Gastroesophageal sphincter (tissue), 4 donors: ENCODE data around the gene RHOJ. TPM values are rescaled to one million over a fixed set of nuclear protein-coding genes. Genes with fewer than 3 reads are reported as not detected.

ENCODE experiments used
- ATAC-seq: fragments of 150-250 bp; one replicate; pipeline ENCODE4 v1.9.1; 2016; ENCODE audit warnings: mild to moderate bottlenecking, moderate library complexity
- H3K27ac ChIP-seq, 4 donors: fragments of 200-600 bp; sonication (generic) in 3 of 4; 1 replicate in 3 of 4; 2 replicates in 1 of 4; pipeline ENCODE4 v1.5.1; 2016 to 2019
- H3K27me3 ChIP-seq: fragments of 200-600 bp; sonication (generic); one replicate; pipeline ENCODE4 v1.5.1; 2019
- H3K36me3 ChIP-seq, 2 donors: fragments of 200-600 bp; sonication (generic); one replicate each; pipeline ENCODE4 v1.5.1; 2019; ENCODE audit warnings: control low read depth in 1 of 2
- H3K4me1 ChIP-seq, 3 donors: fragments of 200-600 bp; sonication (generic); 1 replicate in 2 of 3; 2 replicates in 1 of 3; pipeline ENCODE4 v1.5.1; 2016 to 2019; ENCODE audit warnings: control low read depth in 2 of 3
- H3K4me3 ChIP-seq, 2 donors: fragments of 200-600 bp; sonication (generic); one replicate each; pipeline ENCODE4 v1.5.1; 2019; ENCODE audit warnings: mild to moderate bottlenecking in 1 of 2, moderate library complexity in 1 of 2
- H3K9me3 ChIP-seq, 3 donors: fragments of 200-600 bp; sonication (generic); one replicate each; pipeline ENCODE4 v1.5.1; 2017 to 2019; ENCODE audit warnings: control low read depth in 2 of 3
- CTCF ChIP-seq, 4 experiments: fragments of 200-600 bp in 2 of 4; fragments of 450-650 bp in 2 of 4; sonication (generic) in 1 of 4; IDR thresholded peaks; one replicate each; pipeline ENCODE4 v1.5.1; 2017 to 2019; ENCODE audit warnings: antibody characterized with exemption in 4 of 4, mild to moderate bottlenecking in 2 of 4, moderate library complexity in 2 of 4
- EP300 ChIP-seq: sonication (generic); formaldehyde crosslinking; IDR thresholded peaks from one replicate; pipeline ENCODE4 v1.6.1; 2017; ENCODE audit warnings: antibody characterized with exemption, mild to moderate bottlenecking
- POLR2A ChIP-seq, 2 donors: fragments of 450-650 bp; IDR thresholded peaks; one replicate each; pipeline ENCODE4 v1.6.1; 2017; ENCODE audit warnings: antibody characterized with exemption in 2 of 2, mild to moderate bottlenecking in 2 of 2, moderate library complexity in 1 of 2
- POLR2AphosphoS5 ChIP-seq: sonication (generic); formaldehyde crosslinking; IDR thresholded peaks from one replicate; pipeline ENCODE4 v1.6.1; 2017; ENCODE audit warnings: antibody characterized with exemption
- WGBS, 2 donors: methylation state at CpG; one replicate each; pipeline ENCODE4 v1.1.5; 2018; ENCODE audit warnings: low coverage in 1 of 2; 5-methylcytosine and 5-hydroxymethylcytosine counted together
- total RNA-seq, 4 donors: library from RNA; depleted of rRNA; stranded (reverse); fragments of >200 nt; gene quantifications; one replicate each; pipeline ENCODE4 v1.1.0, GENCODE V29; 2016

The RHOJ gene
- 10 to 100 TPM; 12.5 to 12.9 (median 12.7) TPM for total RNA-seq

- 4 to 6% methylated on average over 5 to 15 of the region's 16 CpGs for WGBS, 2 donors
- TF ChIP-seq CTCF (IDR thresholded peaks at IDR 0.05): no peak
- no peak for TF ChIP-seq POLR2AphosphoS5
- TF ChIP-seq POLR2A (IDR thresholded peaks at IDR 0.05): no peak
- no peak for TF ChIP-seq EP300
- Histone ChIP-seq H3K27me3 (no peaks in the 10 kb centered on the region), H3K4me1 (peaks cover 0 to 36% (median 3%) of the 10 kb centered on the region in 3 donors), H3K27ac (peak within 1 kb of the TSS; percentile 91 to 93 (median 92)), H3K36me3 (no peaks in the 10 kb centered on the region), H3K4me3 (peak within 1 kb of the TSS; percentile 49 to 60), H3K9me3 (no peaks in the 10 kb centered on the region)
- ATAC-seq: peak; percentile 7
Measured at GRCh38 chr14:63204407-63205043, at the start of gene RHOJ. Gene RHOJ, plus strand, starts transcription at chr14:63204443. Its CDS starts 427 bp downstream, at chr14:63204870.

- WGBS, 2 donors: 38 to 58% methylated on average over 4 to 5 of the region's 5 CpGs
- Histone ChIP-seq H3K4me3 (no peak overlapping the region), H3K9me3 (no peaks in the 10 kb centered on the region), H3K27me3 (no peaks in the 10 kb centered on the region), H3K36me3 (no peaks in the 10 kb centered on the region), H3K27ac (no peak overlapping the region), H3K4me1 (no peaks in the 10 kb centered on the region)
- no peak for ATAC-seq
- TF ChIP-seq POLR2A (IDR thresholded peaks at IDR 0.05): no peak
- no peak for TF ChIP-seq CTCF (IDR thresholded peaks at IDR 0.05)
- no peak for TF ChIP-seq EP300
- no peak for TF ChIP-seq POLR2AphosphoS5
Measured at GRCh38 chr14:63155511-63156185, 48.6 kb upstream of the RHOJ start.

- no peaks in the 10 kb centered on the region for H3K27me3 ChIP-seq
- H3K4me1 ChIP-seq: no peaks in the 10 kb centered on the region
- WGBS, 2 donors: 43% methylated on average over 1 of the region's 2 CpGs; no CpG with 5 or more reads in 1 of the 2 donors
- H3K9me3 ChIP-seq: no peaks in the 10 kb centered on the region
- ATAC-seq: no peak
- no peak overlapping the region for H3K4me3 ChIP-seq
- TF ChIP-seq POLR2AphosphoS5: no peak
- TF ChIP-seq EP300: no peak
- TF ChIP-seq CTCF (IDR thresholded peaks at IDR 0.05): no peak
- TF ChIP-seq POLR2A (IDR thresholded peaks at IDR 0.05): no peak
- no peak overlapping the region for H3K27ac ChIP-seq
- H3K36me3 ChIP-seq: no peaks in the 10 kb centered on the region
Measured at GRCh38 chr14:63157195-63157594, 47.0 kb upstream of the RHOJ start.

- no peaks in the 10 kb centered on the region for H3K4me1 ChIP-seq
- peaks cover 0 to 12% (median 0%) of the 10 kb centered on the region in 3 donors for H3K9me3 ChIP-seq
- TF ChIP-seq CTCF (IDR thresholded peaks at IDR 0.05): no peak
- TF ChIP-seq EP300: no peak
- no peak for TF ChIP-seq POLR2A (IDR thresholded peaks at IDR 0.05)
- WGBS, 2 donors: 91 to 100% methylated on average over 1 of the region's 1 CpG
- no peak overlapping the region for H3K27ac ChIP-seq
- H3K36me3 ChIP-seq: no peaks in the 10 kb centered on the region
- H3K4me3 ChIP-seq: no peak overlapping the region
- H3K27me3 ChIP-seq: no peaks in the 10 kb centered on the region
- ATAC-seq: no peak
Measured at GRCh38 chr14:63163306-63163705, 40.9 kb upstream of the RHOJ start.
